ENCODE results near the gene MYL12A.
"Not testable (repeated sequence)": the region's sequence is repeated elsewhere in the genome, so short reads cannot be mapped to it uniquely, and the experiment has no call there.

Gene MYL12A

GRCh38 chr18:3247240-3248061, at the start of gene MYL12A:
Gene MYL12A (plus strand): TSS chr18:3247801. CDS start chr18:3253248, 5,447 bp downstream.
- DNase-seq (ENCODE audit: low read depth in 2 of 3, low spot score in 2 of 3) = peak; percentile 87 to 94 (median 89)

- DNase-seq (ENCODE audit: low read depth in 2 of 3, low spot score in 2 of 3) = not testable (repeated sequence)
These were observed 49.2 kb upstream of the MYL12A start for GRCh38 chr18:3198260-3198860.

GRCh38 chr18:3199942-3200645, 47.5 kb upstream of the MYL12A start:
- DNase-seq (ENCODE audit: low read depth in 2 of 3, low spot score in 2 of 3) = no peak

- no peak for DNase-seq (ENCODE audit: low read depth in 2 of 3, low spot score in 2 of 3)
These were observed 42.4 kb upstream of the MYL12A start for GRCh38 chr18:3205239-3205638.

- DNase-seq (ENCODE audit: low read depth in 2 of 3, low spot score in 2 of 3) = no peak
These were observed 40.0 kb upstream of the MYL12A start for GRCh38 chr18:3207565-3207964.

GRCh38 chr18:3209859-3210569, 37.6 kb upstream of the MYL12A start:
- DNase-seq (ENCODE audit: low read depth in 2 of 3, low spot score in 2 of 3) = no peak

GRCh38 chr18:3211236-3211992, 36.2 kb upstream of the MYL12A start:
- no peak for DNase-seq (ENCODE audit: low read depth in 2 of 3, low spot score in 2 of 3)

GRCh38 chr18:3212657-3213056, 34.9 kb upstream of the MYL12A start:
- DNase-seq (ENCODE audit: low read depth in 2 of 3, low spot score in 2 of 3) = no peak

- no peak for DNase-seq (ENCODE audit: low read depth in 2 of 3, low spot score in 2 of 3)
These were observed 34.1 kb upstream of the MYL12A start for GRCh38 chr18:3213300-3214059.

GRCh38 chr18:3214855-3215637, 32.6 kb upstream of the MYL12A start:
- no peak for DNase-seq (ENCODE audit: low read depth in 2 of 3, low spot score in 2 of 3)

- no peak for DNase-seq (ENCODE audit: low read depth in 2 of 3, low spot score in 2 of 3)
These were observed 30.6 kb upstream of the MYL12A start for GRCh38 chr18:3216987-3217386.

GRCh38 chr18:3217948-3218647, 29.5 kb upstream of the MYL12A start:
- no peak for DNase-seq (ENCODE audit: low read depth in 2 of 3, low spot score in 2 of 3)

GRCh38 chr18:3218819-3219218, 28.8 kb upstream of the MYL12A start:
- DNase-seq (ENCODE audit: low read depth in 2 of 3, low spot score in 2 of 3) = no peak

GRCh38 chr18:3219241-3219630, 28.4 kb upstream of the MYL12A start:
- DNase-seq (ENCODE audit: low read depth in 2 of 3, low spot score in 2 of 3) = no peak

GRCh38 chr18:3219631-3220335, 27.8 kb upstream of the MYL12A start, which contains the start of gene MYOM1:
Gene MYOM1 (minus strand): TSS chr18:3219968. CDS start chr18:3215223, 4,745 bp downstream.
- DNase-seq (ENCODE audit: low read depth in 2 of 3, low spot score in 2 of 3) = no peak

GRCh38 chr18:3220868-3221267, 26.7 kb upstream of the MYL12A start:
- DNase-seq (ENCODE audit: low read depth in 2 of 3, low spot score in 2 of 3) = not testable (repeated sequence)

- no peak for DNase-seq (ENCODE audit: low read depth in 2 of 3, low spot score in 2 of 3)
These were observed 26.1 kb upstream of the MYL12A start for GRCh38 chr18:3221496-3221895.

- DNase-seq (ENCODE audit: low read depth in 2 of 3, low spot score in 2 of 3) = no peak
These were observed 24.2 kb upstream of the MYL12A start for GRCh38 chr18:3223356-3223755.

Data from activated CD8-positive, alpha-beta memory T cell treated with anti-CD3 and anti-CD28 coated beads for 48 hours (primary cell).